Naive thymus-derived CD8-positive, alpha-beta T cell (primary cell): ENCODE results near the gene UBAP1L. TPM values are rescaled to one million over a fixed set of nuclear protein-coding genes. Genes with fewer than 3 reads are reported as not detected.
"Not testable (repeated sequence)": the region's sequence is repeated elsewhere in the genome, so short reads cannot be mapped to it uniquely, and the experiment has no call there.

Source experiments
- ATAC-seq, 2 donors: fragments of 150-1000 bp; cut with Tn5 transposase in 1 of 2; sonication (Bioruptor Pico), chemical (Tn5 transposase) in 1 of 2; 1 replicate in 1 of 2; 2 replicates in 1 of 2; pipeline ENCODE4 v1.10.0; 2021; ENCODE audit warnings: mild to moderate bottlenecking in 2 of 2, moderate library complexity in 2 of 2
- POLR2A ChIA-PET: fragments of 350-600 bp; sonication (Branson Sonifier 250); formaldehyde crosslinking; loops from one replicate; lab custom pipeline; 2021; ENCODE audit warnings: antibody characterized with exemption; lab: Charles Lee
- DNase-seq, 10 donors: peaks; one replicate each; pipeline versions ENCODE4 v3.0.0 to v3.0.0-alpha.2; 2020 to 2022
- H3K27ac Mint-ChIP-seq, 10 donors: one replicate each; pipeline ENCODE4 v1.8.0; 2020 to 2022; ENCODE audit warnings: mild to moderate bottlenecking in 10 of 10, mixed read lengths in 10 of 10, moderate library complexity in 4 of 10, inconsistent platforms in 1 of 10
- H3K27me3 Mint-ChIP-seq, 5 donors: one replicate each; pipeline ENCODE4 v1.8.0; 2021 to 2022; ENCODE audit warnings: mixed read lengths in 5 of 5
- H3K36me3 Mint-ChIP-seq, 3 donors: one replicate each; pipeline ENCODE4 v1.8.0; 2020 to 2022; ENCODE audit warnings: mixed read lengths in 3 of 3, mild to moderate bottlenecking in 2 of 3, inconsistent platforms in 1 of 3
- H3K4me1 Mint-ChIP-seq, 4 donors: one replicate each; pipeline ENCODE4 v1.8.0; 2021 to 2022; ENCODE audit warnings: mixed read lengths in 4 of 4
- H3K4me3 Mint-ChIP-seq, 10 donors: one replicate each; pipeline ENCODE4 v1.8.0; 2020 to 2022; ENCODE audit warnings: mild to moderate bottlenecking in 10 of 10, mixed read lengths in 10 of 10, moderate library complexity in 6 of 10, inconsistent platforms in 1 of 10
- H3K9me3 Mint-ChIP-seq, 9 donors: one replicate each; pipeline ENCODE4 v1.8.0; 2020 to 2022; ENCODE audit warnings: mixed read lengths in 9 of 9, mild to moderate bottlenecking in 3 of 9, inconsistent platforms in 1 of 9, moderate library complexity in 1 of 9
- polyA plus RNA-seq, 3 donors: library from polyadenylated mRNA; unstranded; fragments of 300-500 nt; fragmentation: Illumina TruSeq; gene quantifications; one replicate each; pipeline ENCODE4 v1.2.3, GENCODE V29; 2021
- total RNA-seq, 8 experiments: library from RNA in 2 of 8; stranded (reverse) in 2 of 8; gene quantifications; one replicate each; pipeline ENCODE4 v1.2.3 and lab custom pipeline; 2021 to 2026

The UBAP1L gene
- total and polyA plus RNA-seq, 5 experiments from 2014 or later = 0.20 to 16.6 (median 14.2) TPM; not detected in 2

DNA sequence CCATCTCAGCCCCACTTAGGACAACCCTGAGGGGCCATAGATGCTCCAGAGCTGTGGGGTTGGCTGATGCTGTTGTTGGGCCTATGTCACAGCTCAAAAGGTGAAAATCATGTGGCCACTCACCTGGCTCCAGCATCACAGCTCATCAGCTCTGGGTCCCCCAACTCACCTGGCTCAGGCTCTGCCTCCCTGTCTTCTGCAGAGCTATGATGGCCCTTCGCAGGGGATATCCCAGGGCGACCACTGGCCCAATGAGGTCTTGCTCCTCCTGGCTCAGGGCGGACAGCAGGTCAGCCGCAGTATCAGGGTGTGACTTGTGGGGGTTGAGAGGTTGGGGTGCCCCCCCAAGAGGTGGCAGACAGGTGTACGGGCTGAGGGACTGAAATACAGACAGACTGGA, 15.7 kb downstream of the UBAP1L start:
- no peak overlapping the region for H3K27ac Mint-ChIP-seq
- DNase-seq = no peak
- H3K4me3 Mint-ChIP-seq = no peak overlapping the region
- H3K27me3 Mint-ChIP-seq = no peaks in the 10 kb centered on the region
- POLR2A ChIA-PET = no interaction called here
- peaks cover 4 to 7% (median 5%) of the 10 kb centered on the region in 4 donors for H3K4me1 Mint-ChIP-seq
- H3K9me3 Mint-ChIP-seq = no peaks in the 10 kb centered on the region
- H3K36me3 Mint-ChIP-seq = peaks cover 10 to 55% (median 14%) of the 10 kb centered on the region in 3 donors
- ATAC-seq = no peak

DNA sequence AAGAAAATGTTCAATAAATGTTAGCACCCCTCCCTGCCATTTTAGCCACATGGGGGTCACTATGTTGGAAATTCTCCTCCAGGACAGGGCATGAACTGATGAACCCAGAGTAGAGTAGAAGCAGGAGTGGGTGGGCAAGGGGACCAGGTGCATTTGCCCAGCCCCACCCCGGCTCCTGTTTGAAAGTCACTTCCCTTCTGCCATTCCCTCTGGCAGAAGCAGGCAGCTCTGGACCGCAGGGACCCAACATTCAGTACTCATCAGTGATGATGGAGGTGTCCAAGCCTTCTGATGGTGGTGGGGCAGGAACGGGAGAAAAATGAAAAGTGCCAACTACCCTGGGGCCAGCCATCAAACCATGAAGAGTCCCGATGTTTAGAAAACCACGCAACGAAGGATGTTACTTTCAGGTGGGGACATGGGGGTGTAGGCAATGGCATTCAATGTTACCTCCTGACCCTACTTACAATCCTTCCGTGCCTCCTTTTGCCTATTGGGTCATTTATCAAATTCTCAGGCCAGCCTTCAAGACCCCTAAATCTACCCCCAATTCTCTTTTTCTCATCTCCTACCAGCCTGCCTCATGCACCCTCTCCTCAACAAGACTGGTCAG, 17.2 kb downstream of the UBAP1L start:
- POLR2A ChIA-PET = no interaction called here
- peaks cover 4 to 7% (median 6%) of the 10 kb centered on the region in 4 donors for H3K4me1 Mint-ChIP-seq
- DNase-seq = no peak
- no peak overlapping the region for H3K4me3 Mint-ChIP-seq
- ATAC-seq = no peak
- peak overlapping the region in 2 of 10 donors; percentile 6 to 22 for H3K27ac Mint-ChIP-seq
- peaks cover 10 to 46% (median 11%) of the 10 kb centered on the region in 3 donors for H3K36me3 Mint-ChIP-seq
- no peaks in the 10 kb centered on the region for H3K27me3 Mint-ChIP-seq
- no peaks in the 10 kb centered on the region for H3K9me3 Mint-ChIP-seq

DNA sequence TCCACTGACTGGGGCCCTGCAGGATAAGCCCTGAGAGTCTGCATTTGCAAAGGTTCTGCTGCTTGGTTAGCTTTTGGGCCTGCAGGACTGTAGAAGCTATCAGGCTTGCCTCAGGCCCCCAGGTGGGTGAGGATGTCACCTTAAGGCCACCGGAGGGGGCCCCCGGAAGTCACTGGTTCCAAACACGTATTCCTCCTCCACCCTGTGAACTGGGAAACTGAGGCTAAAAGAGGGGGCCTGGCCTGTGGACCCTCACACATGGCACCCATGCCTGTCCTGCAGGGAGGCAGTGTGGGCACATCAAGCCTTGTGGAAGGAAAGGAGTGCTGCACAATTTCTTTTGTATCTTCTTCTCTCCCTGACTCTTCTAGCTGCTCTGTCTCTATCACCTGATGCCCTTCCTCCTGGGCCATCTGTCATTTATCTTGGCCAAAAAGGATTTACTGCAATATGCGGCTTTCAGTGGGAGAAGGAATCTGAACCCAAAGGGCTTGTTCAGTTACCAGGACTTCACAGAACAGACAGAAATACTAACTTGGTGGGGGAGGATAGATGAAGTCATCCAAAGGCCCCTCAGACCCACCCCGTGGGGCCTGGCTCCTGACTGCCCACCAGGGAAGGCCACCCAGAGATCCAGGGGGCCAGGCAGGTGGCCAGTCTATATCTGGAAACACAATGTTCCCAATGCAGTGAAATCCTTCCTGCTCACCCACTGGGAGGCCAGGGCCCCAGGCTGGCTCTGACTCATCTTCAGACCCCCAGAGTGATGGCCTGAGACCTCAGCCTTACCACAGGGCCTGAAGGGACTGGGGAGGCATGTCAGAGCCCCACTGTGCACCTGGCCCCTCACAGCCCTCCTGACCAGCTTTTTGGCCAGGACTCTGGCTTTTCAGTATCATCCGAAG, 18.3 kb downstream of the UBAP1L start:
- Mint-ChIP-seq H3K9me3 (no peaks in the 10 kb centered on the region), H3K4me1 (peaks cover 3 to 6% (median 5%) of the 10 kb centered on the region in 4 donors), H3K27ac (peak overlapping the region in 2 of 10 donors; percentile 41 to 48), H3K36me3 (peaks cover 10 to 44% (median 11%) of the 10 kb centered on the region in 3 donors), H3K4me3 (no peak overlapping the region), H3K27me3 (no peaks in the 10 kb centered on the region)
- ATAC-seq = no peak
- no peak for DNase-seq
- POLR2A ChIA-PET = no interaction called here

DNA sequence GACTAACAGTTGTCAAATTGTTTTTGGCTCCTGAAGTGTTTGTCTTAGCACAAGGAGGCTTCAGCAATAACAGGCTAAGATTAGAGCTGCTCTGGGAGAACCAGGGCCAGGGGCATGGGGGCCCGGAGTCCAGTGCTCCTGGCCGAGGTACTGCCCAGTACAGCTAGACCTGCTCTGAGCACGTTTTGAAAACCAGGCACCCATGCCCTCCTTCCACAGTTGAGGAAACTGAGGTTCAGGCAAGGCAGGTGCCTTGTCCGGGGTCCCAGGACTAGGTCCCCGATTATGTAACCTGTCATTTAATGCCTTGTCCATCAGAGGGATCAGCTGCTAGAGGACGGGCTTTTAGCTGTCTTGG, 19.3 kb downstream of the UBAP1L start:
- DNase-seq = no peak
- H3K27me3 Mint-ChIP-seq = no peaks in the 10 kb centered on the region
- H3K27ac Mint-ChIP-seq = no peak overlapping the region
- H3K4me3 Mint-ChIP-seq = no peak overlapping the region
- peaks cover 6 to 36% (median 10%) of the 10 kb centered on the region in 3 donors for H3K36me3 Mint-ChIP-seq
- no peaks in the 10 kb centered on the region for H3K9me3 Mint-ChIP-seq
- no peak for ATAC-seq
- POLR2A ChIA-PET = no interaction called here
- peaks cover 0 to 2% (median 0%) of the 10 kb centered on the region in 4 donors for H3K4me1 Mint-ChIP-seq

DNA sequence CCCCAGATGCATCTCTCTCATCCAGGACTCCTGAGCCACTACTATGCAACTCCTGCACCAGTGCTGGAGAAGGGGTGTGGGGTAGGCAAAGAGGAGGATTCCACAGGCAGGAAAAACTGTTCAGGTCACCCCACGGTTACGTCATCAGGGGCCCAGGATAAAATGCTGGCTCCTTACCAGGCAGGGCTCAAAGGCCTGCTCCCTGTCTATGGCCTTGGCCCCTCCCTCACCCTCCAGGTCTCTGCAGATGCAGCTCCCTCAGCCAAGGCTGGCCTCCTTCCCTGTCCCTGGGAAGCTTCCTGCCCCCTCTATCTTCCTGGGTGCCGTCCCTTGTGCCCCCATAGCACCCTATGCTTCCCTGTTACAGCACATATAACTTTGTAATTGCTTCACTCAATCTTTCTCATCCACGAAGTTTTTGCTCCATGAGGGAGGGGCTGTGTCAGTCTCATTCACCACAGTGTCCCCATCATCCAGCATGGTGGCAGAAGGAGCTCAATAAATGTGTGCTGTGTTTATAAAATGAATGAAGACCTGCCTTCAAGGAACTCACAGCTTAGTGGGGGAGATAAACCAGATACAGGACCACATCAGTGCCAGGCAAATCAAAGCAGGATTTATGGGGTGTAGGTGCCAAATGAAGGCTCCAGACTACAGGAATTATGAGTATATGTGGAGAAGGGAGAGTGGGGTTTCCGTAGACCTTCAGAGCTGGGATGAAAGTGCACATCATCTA, 19.8 kb downstream of the UBAP1L start:
- ATAC-seq = no peak
- H3K27ac Mint-ChIP-seq = peak overlapping the region in 2 of 10 donors; percentile 1 to 50
- POLR2A ChIA-PET = no interaction called here

DNA sequence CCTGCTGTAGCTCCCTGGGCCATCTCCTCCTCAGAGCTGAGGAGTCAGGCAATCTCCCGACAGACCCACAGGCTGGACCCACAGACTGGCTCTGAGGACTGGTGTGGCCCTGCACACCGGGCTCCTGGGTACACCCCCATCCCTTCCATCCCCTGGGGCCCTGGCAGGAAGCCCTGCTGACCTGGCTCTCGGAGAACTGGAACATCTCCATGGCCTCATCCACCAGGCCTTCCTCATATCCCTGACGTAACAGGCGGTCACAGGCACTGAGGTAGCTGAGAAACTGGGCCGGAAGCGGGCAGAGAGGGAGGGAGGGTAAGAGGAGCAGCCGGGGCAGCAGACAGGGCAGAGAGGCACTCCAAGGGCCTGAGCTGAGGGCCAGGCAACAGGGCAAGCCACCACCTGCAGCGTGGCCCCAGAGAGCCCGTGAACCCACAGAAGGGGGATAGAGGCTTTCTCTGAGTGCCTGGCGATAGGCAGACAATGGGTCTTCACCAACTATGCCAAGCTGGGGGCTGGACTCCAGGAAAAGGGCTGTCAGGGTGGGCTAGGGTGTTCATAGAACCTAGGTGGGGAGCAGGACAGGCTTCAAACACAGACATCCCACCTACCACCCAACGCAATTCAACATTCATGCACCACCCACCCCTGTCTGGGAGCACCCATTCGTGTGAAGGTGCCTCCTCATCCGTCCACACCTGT, 20.6 kb downstream of the UBAP1L start:
- Mint-ChIP-seq H3K36me3 (peaks cover 6 to 30% (median 10%) of the 10 kb centered on the region in 3 donors), H3K27ac (no peak overlapping the region), H3K27me3 (no peaks in the 10 kb centered on the region), H3K4me3 (no peak overlapping the region), H3K4me1 (peaks cover 0 to 2% (median 0%) of the 10 kb centered on the region in 4 donors), H3K9me3 (no peaks in the 10 kb centered on the region)
- ATAC-seq (no peak), DNase-seq (no peak)
- POLR2A ChIA-PET = no interaction called here

More for the DNA sequence above, 19.8 kb downstream of the UBAP1L start:
- peaks cover 6 to 33% (median 10%) of the 10 kb centered on the region in 3 donors for H3K36me3 Mint-ChIP-seq
- peaks cover 0 to 2% (median 0%) of the 10 kb centered on the region in 4 donors for H3K4me1 Mint-ChIP-seq
- H3K4me3 Mint-ChIP-seq = no peak overlapping the region
- no peaks in the 10 kb centered on the region for H3K9me3 Mint-ChIP-seq
- no peaks in the 10 kb centered on the region for H3K27me3 Mint-ChIP-seq
- no peak for DNase-seq

DNA sequence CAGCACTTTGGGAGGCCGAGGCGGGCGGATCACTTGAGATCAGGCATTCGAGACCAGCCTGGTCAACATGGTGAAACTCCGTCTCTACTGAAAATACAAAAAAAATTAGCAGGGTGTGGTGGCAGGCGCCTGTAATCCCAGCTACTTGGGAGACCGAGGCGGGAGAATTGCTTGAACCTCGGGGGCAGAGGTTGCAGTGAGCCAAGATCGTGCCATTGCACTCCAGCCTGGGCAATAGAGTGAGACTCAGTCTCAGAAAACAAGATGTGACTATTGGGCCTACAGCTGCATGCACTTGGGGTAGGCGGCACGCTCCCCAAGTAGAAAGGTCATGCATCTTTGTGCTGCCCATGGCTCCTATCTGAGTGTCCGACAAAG, 21.2 kb downstream of the UBAP1L start:
- Mint-ChIP-seq H3K27ac (peak overlapping the region in 2 of 10 donors; percentile 21 to 43), H3K36me3 (peaks cover 4 to 26% (median 7%) of the 10 kb centered on the region in 3 donors)
- H3K4me3 Mint-ChIP-seq, H3K27me3 Mint-ChIP-seq, H3K9me3 Mint-ChIP-seq, POLR2A ChIA-PET, ATAC-seq, H3K4me1 Mint-ChIP-seq, DNase-seq: not testable (repeated sequence)

DNA sequence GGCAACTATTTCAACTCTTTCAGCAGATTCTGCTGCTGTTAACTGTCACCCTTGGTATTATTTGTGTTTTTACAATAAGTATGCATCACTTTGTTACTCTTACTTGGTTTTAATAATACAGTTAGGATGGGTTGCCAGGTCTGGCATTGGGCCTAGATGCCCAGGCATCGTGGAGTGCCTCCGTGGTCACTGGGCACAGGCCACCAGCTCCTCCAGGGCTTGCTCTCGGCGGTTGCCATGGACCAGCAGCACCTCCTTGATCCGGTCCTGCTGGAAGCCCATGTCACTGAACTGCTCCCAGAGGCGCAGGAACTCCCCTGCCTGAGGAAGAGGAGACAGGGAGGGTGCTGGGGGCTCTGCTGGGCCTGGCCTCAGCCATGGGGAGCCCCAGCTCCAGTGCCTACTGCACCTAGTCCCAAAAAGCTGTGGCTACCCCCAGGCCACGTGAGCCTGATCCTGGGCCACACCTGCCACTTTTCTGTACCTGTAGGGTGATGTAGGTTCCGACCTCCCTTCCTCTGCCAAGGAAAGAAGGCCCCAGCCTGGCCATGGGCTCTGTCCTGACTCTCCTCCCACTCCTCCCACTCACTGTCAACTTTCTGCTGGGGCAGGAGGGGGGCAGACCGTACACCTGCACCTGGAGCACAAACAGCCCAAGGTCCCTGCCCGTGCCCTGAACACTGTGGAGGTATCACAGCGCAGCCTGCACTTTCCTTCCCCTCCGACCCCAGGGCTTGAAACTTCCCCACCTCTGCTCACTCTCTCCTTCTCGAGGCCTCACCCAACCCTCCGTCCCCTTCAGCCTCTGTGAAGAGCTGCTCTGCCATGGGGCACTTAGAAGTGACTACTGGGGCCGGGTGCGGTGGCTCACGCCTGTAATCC, 21.8 kb downstream of the UBAP1L start:
- POLR2A ChIA-PET = no interaction called here
- Mint-ChIP-seq H3K36me3 (peaks cover 0 to 20% (median under 1%) of the 10 kb centered on the region in 3 donors), H3K27me3 (no peaks in the 10 kb centered on the region), H3K9me3 (no peaks in the 10 kb centered on the region), H3K4me3 (no peak overlapping the region), H3K4me1 (peaks cover 0 to 2% (median 0%) of the 10 kb centered on the region in 4 donors), H3K27ac (peak overlapping the region in 1 of 10 donors; percentile 43)
- DNase-seq = peak in 1 of 10 donors; percentile 49
- no peak for ATAC-seq

DNA sequence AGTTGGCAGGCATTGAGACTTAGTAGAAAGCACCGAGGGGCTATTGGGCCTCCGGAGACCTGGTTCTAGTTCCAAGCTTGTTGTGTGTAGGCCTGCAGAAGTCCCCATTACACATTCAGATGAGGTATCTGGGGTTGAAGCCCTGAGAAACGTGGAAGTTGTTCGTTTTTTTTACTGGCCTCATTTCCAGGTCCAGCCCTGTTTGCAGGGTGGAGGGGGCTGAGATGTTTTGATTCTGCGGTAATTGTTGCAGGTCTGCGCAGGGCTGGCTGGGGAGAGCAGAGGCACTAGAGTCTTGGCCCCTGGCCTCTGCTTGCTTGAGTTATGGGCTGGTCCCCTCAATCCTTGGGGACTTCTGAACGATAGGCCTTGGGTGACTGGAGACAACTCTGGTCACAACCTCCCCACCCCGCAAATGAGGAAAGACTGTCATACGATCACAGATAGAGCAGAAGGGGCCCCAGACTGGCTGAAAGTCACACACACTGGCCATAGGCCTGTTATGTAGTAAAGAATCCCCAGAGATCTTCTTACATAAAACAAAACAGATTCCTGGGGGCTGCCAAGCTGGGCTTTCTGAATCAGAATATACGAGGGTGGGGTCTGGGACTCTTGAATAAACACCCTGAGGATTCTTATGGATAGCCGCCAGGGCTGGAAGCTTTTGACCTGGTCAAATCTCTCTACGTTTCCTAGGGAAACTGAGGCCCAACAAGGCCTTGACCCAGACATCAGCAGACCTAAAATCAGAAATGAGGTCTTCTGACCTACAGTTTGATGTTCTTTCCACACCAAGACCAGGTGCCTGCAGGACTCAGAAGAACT, 22.8 kb downstream of the UBAP1L start:
- ATAC-seq = no peak
- no peaks in the 10 kb centered on the region for H3K27me3 Mint-ChIP-seq
- H3K9me3 Mint-ChIP-seq = no peaks in the 10 kb centered on the region
- H3K4me1 Mint-ChIP-seq = peaks cover 0 to 3% (median 0%) of the 10 kb centered on the region in 4 donors
- POLR2A ChIA-PET = no interaction called here
- peaks cover 0 to 12% (median 0%) of the 10 kb centered on the region in 3 donors for H3K36me3 Mint-ChIP-seq
- no peak overlapping the region for H3K4me3 Mint-ChIP-seq
- DNase-seq = peak in 1 of 10 donors; percentile 52
- H3K27ac Mint-ChIP-seq = peak overlapping the region in 1 of 10 donors; percentile 29

DNA sequence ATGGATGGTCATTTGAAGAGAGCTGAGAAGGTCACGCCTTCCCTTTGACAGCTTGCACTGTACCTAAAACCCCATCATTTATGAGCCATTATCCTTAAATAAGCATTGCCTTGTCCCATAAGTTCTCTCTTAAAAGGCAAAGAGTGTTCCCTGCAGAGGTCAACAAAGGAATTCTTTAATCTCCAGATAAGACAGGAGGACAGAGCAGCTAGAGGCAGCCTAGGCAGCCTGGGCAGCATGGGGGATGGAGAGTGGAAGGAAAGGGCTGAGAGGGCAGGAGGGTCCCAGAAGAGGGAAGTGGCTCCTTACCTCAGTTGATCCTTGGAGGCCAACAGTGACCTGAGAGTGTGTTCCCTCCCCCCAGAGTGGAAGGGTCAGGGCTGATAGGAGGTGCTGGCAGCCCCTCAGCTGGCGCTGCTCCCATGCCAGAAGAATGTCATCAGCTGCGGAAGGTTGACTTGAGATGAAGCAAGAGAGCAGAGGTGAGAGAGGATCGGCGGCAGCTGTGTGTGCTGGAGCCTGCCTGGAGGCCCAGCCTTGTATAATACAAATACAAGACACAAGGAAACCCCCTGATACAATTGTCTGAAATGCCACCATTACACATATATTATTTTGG, 25.7 kb downstream of the UBAP1L start:
- Mint-ChIP-seq H3K27me3 (no peaks in the 10 kb centered on the region), H3K4me1 (peaks cover 0 to 3% (median 0%) of the 10 kb centered on the region in 4 donors), H3K4me3 (no peak overlapping the region), H3K27ac (peak overlapping the region in 1 of 10 donors; percentile 52), H3K36me3 (peaks cover 0 to 6% (median 0%) of the 10 kb centered on the region in 3 donors), H3K9me3 (no peaks in the 10 kb centered on the region)
- no peak for DNase-seq
- no peak for ATAC-seq
- POLR2A ChIA-PET = interaction anchor here (0.6 kb wide), 1 partner anchor 739 kb away, joined by 4 read pairs; no protein-coding TSS in a partner anchor
